Loucy (cell line): ENCODE measurements around the gene DUSP5.

Source experiments
- H2AFZ ChIP-seq: fragments of 200-600 bp; sonication (generic); 2 replicates; pipeline ENCODE4 v1.6.0; 2016; ENCODE audit warnings: antibody characterized with exemption, mild to moderate bottlenecking, low read length, moderate library complexity
- H3F3A ChIP-seq: fragments of 200-600 bp; 2 replicates; pipeline ENCODE4 v1.6.0; 2016; ENCODE audit warnings: antibody characterized with exemption, low read depth, mild to moderate bottlenecking
- H3K27me3 ChIP-seq: fragments of 200-600 bp; sonication (generic); 2 replicates; pipeline ENCODE4 v1.6.1; 2014; ENCODE audit warnings: low read length, mild to moderate bottlenecking; ENCODE audit not compliant: insufficient read depth, poor library complexity, severe bottlenecking
- H3K36me3 ChIP-seq: fragments of 200-600 bp; sonication (generic); 2 replicates; pipeline ENCODE4 v1.6.1; 2016; ENCODE audit warnings: low read length; ENCODE audit not compliant: insufficient read depth
- H3K4me1 ChIP-seq: fragments of 200-600 bp; sonication (generic); 2 replicates; pipeline ENCODE4 v1.5.1; 2014; ENCODE audit warnings: low read length, mild to moderate bottlenecking; ENCODE audit not compliant: insufficient read depth, poor library complexity, severe bottlenecking
- H3K4me2 ChIP-seq: fragments of 200-600 bp; sonication (generic); 2 replicates; pipeline ENCODE4 v1.6.0; 2014; ENCODE audit warnings: antibody characterized with exemption, low read length, low read depth, mild to moderate bottlenecking; ENCODE audit not compliant: poor library complexity, severe bottlenecking
- H3K4me3 ChIP-seq: fragments of 200-600 bp; sonication (generic); 2 replicates; pipeline ENCODE4 v1.5.1; 2014; ENCODE audit warnings: low read length, mild to moderate bottlenecking, mixed read lengths; ENCODE audit not compliant: poor library complexity, severe bottlenecking
- H3K79me2 ChIP-seq: fragments of 200-600 bp; sonication (generic); 2 replicates; pipeline ENCODE4 v1.6.1; 2014; ENCODE audit warnings: low read length; ENCODE audit not compliant: insufficient read depth
- H3K9ac ChIP-seq: fragments of 200-600 bp; sonication (generic); 2 replicates; pipeline ENCODE4 v1.6.0; 2014; ENCODE audit warnings: mild to moderate bottlenecking, low read depth, low read length, moderate library complexity; ENCODE audit not compliant: poor library complexity, severe bottlenecking
- H3K9me2 ChIP-seq: fragments of 200-600 bp; sonication (generic); replicated peaks from 2 replicates; pipeline ENCODE4 v1.6.1; 2016; ENCODE audit warnings: low read depth, low read length, mixed read lengths
- H3K9me3 ChIP-seq: fragments of 200-600 bp; sonication (generic); 2 replicates; pipeline ENCODE4 v1.6.1; 2014; ENCODE audit warnings: mild to moderate bottlenecking, antibody characterized with exemption, low read length, low read depth; ENCODE audit not compliant: insufficient read depth
- H4K20me1 ChIP-seq: fragments of 200-600 bp; sonication (generic); 2 replicates; pipeline ENCODE4 v1.6.0; 2014; ENCODE audit warnings: antibody characterized with exemption, low read length, mild to moderate bottlenecking; ENCODE audit not compliant: insufficient read depth, poor library complexity, severe bottlenecking
- EZH2phosphoT487 ChIP-seq: fragments of 200-600 bp; IDR thresholded peaks from 2 replicates; pipeline ENCODE4 v1.6.1; 2018; ENCODE audit warnings: antibody characterized with exemption, mild to moderate bottlenecking, moderate library complexity, borderline replicate concordance
- TF ChIP-seq, protein P1 (sequence below): fragments of 200-600 bp; sonication (generic); conservative IDR thresholded peaks from 2 replicates; pipeline ENCODE4 v1.5.1; 2014; ENCODE audit warnings: mild to moderate bottlenecking, antibody characterized with exemption, low read length

The DUSP5 gene

DNA sequence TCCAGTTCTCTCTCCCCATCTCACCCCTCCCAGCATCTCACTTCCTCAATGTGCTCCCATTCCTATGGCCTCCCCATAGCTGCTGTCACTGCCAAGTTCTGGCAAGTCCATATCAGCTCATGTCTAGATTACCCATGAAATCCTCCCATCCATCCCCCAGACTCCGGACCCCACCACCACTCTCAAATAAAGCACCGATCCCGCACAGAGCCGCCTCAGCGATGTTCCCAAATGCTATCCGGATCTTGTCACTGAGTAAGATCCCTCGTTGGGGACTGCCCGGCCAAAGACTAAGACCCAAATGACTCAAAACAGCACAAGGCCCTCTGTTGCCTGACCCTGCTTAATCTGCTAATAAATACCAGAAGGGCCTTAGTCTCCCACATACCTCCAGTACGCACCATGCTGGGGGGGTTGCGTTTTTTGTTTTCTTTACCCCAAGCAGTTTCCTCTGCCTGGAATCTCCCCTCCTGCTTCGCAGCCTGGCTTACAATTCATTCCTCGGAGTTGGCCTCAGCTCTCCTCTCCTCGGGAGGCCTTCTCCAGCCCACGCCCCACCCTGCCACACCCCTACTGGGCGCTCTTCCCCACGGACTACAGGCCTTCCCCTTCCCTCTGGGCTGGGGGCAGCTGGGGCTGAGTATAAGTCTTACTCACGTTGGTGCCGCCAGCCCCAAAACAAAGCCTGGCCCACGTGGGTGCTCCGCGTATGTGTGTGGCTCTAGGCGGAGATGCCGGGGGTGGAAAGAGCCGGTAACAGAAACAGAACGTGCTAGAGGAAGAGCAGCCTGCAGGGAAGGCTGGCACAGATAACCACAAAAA, 1.8 kb upstream of the DUSP5 start:
- peaks cover 17% of the 10 kb centered on the region for H4K20me1 ChIP-seq
- no peaks in the 10 kb centered on the region for H3K36me3 ChIP-seq
- TF ChIP-seq, protein P1, sequence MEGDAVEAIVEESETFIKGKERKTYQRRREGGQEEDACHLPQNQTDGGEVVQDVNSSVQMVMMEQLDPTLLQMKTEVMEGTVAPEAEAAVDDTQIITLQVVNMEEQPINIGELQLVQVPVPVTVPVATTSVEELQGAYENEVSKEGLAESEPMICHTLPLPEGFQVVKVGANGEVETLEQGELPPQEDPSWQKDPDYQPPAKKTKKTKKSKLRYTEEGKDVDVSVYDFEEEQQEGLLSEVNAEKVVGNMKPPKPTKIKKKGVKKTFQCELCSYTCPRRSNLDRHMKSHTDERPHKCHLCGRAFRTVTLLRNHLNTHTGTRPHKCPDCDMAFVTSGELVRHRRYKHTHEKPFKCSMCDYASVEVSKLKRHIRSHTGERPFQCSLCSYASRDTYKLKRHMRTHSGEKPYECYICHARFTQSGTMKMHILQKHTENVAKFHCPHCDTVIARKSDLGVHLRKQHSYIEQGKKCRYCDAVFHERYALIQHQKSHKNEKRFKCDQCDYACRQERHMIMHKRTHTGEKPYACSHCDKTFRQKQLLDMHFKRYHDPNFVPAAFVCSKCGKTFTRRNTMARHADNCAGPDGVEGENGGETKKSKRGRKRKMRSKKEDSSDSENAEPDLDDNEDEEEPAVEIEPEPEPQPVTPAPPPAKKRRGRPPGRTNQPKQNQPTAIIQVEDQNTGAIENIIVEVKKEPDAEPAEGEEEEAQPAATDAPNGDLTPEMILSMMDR, result no peak
- no peak for TF ChIP-seq EZH2phosphoT487
- peak overlapping the region; percentile 88 for H3K4me2 ChIP-seq
- no peaks in the 10 kb centered on the region for H3K27me3 ChIP-seq
- H2AFZ ChIP-seq, result no peak overlapping the region
- H3K4me1 ChIP-seq, result peaks cover 34% of the 10 kb centered on the region
- H3F3A ChIP-seq, result 0 out of 2 replicates have a peak, but pooled peaks cover 3% of the 10 kb centered on the region
- H3K9ac ChIP-seq, result peak overlapping the region; percentile 74
- H3K4me3 ChIP-seq, result peak overlapping the region; percentile 85
- H3K9me2 ChIP-seq, result no peaks in the 10 kb centered on the region
- H3K9me3 ChIP-seq, result no peaks in the 10 kb centered on the region
- H3K79me2 ChIP-seq, result peaks cover 15% of the 10 kb centered on the region

DNA sequence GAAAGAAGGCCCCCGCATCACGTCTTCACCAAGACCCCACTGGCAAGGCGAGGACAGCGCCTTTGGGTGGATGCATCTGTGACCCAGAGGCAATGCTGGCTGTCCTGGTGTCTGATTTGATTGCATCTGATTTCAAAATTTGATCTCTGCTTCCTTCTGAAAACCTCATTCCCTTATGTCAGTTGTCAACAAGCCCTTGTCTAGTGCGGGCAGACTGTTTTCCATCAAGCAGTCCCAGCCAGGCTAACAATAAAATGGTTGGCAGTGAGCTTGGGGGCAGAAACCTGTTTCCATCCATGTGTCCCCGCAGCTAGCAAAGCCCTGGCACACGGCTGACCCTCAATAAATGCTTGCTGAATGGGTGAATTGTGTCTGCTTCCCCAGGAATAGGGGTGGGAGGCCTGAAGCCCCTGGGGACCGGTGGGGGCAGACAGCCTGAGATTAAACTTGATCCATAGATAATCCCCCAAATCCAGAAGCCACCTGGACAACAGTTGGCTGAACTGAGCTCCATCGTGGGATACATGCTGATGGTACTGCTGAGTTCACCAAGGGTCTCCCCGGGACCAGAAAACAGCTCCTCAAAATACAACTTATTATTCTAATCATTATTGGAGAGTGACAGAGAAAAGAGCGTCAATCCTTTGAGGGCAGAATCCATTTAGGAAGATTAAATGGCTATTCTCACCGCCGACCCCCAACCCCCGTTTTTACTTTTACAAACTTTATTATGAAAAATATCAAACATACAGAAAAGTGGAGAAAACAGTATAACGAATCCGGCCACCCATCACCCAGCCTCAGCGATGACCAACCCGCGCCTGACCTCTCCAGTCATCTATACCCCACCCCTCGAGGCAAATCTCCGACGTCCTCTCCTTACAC, 912 bp upstream of the DUSP5 start:
- Histone ChIP-seq H3K79me2 (peaks cover 15% of the 10 kb centered on the region), H3K4me2 (peak overlapping the region; percentile 88), H3K9me3 (no peaks in the 10 kb centered on the region), H3K27me3 (no peaks in the 10 kb centered on the region), H3K4me3 (peak overlapping the region; percentile 85), H4K20me1 (peaks cover 17% of the 10 kb centered on the region), H3K9me2 (no peaks in the 10 kb centered on the region), H2AFZ (peak overlapping the region; percentile 94), H3K36me3 (no peaks in the 10 kb centered on the region), H3K4me1 (peaks cover 42% of the 10 kb centered on the region), H3K9ac (peak overlapping the region; percentile 74), H3F3A (0 out of 2 replicates have a peak, but pooled peaks cover 3% of the 10 kb centered on the region)
- TF ChIP-seq EZH2phosphoT487, result no peak
- TF ChIP-seq, protein P1, result no peak

DNA sequence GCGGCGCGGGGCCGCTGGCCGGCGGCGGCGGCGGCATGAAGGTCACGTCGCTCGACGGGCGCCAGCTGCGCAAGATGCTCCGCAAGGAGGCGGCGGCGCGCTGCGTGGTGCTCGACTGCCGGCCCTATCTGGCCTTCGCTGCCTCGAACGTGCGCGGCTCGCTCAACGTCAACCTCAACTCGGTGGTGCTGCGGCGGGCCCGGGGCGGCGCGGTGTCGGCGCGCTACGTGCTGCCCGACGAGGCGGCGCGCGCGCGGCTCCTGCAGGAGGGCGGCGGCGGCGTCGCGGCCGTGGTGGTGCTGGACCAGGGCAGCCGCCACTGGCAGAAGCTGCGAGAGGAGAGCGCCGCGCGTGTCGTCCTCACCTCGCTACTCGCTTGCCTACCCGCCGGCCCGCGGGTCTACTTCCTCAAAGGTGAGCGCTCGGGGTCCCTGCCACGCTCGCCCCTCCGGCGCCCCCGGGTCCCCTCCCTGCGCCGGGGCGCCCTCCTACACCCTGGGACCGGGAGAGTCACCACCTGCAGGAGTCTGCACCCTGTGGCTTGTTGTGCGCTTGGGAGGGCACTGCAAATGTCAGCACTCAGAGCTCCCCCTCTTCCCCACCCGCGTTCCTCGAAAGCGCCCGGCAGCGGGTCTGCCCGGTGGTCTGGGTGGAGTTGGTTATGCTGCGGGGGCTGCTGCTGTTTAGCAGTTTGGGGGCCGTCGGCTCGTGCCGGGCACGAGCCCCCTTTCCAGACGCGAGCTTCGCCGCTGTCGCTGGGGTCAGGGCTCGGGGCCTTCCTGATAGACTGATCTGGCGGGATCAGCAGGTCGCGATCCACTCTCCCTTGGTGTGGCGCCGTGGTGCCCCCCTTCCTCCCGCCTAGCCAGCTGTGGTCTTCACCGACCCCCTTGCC, 627 bp downstream of the DUSP5 start:
- no peak for TF ChIP-seq EZH2phosphoT487
- TF ChIP-seq, protein P1, result no peak
- Histone ChIP-seq H3K4me3 (peak overlapping the region; percentile 85), H3K36me3 (no peaks in the 10 kb centered on the region), H3K9me3 (no peaks in the 10 kb centered on the region), H3K27me3 (no peaks in the 10 kb centered on the region), H3K79me2 (peaks cover 15% of the 10 kb centered on the region), H4K20me1 (peaks cover 17% of the 10 kb centered on the region), H3K4me1 (peaks cover 48% of the 10 kb centered on the region), H3K9me2 (no peaks in the 10 kb centered on the region), H3K9ac (peak overlapping the region; percentile 8), H3F3A (0 out of 2 replicates have a peak, but pooled peaks cover 3% of the 10 kb centered on the region), H2AFZ (peak overlapping the region; percentile 32; the same call in 1 of the 2 replicates), H3K4me2 (peak overlapping the region; percentile 78)
